ENCODE measurements around the gene FITM1.

FITM1 gene

GRCh38 chr14:24146453-24146977 is 16.1 kb downstream of the FITM1 start, which contains the start of gene PSME2 (continued):
- TF ChIP-seq OSR2 (tag by site-specific recombination; IDR thresholded peaks at IDR 0.05) (peak; percentile 40; the same call in 1 of the 2 replicates), ZNF629 (tag by site-specific recombination; IDR thresholded peaks at IDR 0.05) (no peak), ZNF416 (tag by site-specific recombination; IDR thresholded peaks at IDR 0.05) (no peak), ZXDB (tag by site-specific recombination; IDR thresholded peaks at IDR 0.05) (peak; percentile 97), IKZF3 (tag by site-specific recombination; IDR thresholded peaks at IDR 0.05) (0 out of 2 replicates have a peak, but pooled peaks have one; percentile 14), ZNF2 (tag by site-specific recombination; IDR thresholded peaks at IDR 0.05) (0 out of 2 replicates have a peak, but pooled peaks have one; percentile 22), GLIS2 (tag by site-specific recombination; IDR thresholded peaks at IDR 0.05) (peak; percentile 83), ZNF544 (tag by site-specific recombination; IDR thresholded peaks at IDR 0.05) (no peak), PRDM10 (tag by site-specific recombination; IDR thresholded peaks at IDR 0.05) (peak; percentile 89; the same call in 1 of the 2 replicates), ZFP69B (tag by site-specific recombination; IDR thresholded peaks at IDR 0.05) (peak; percentile 41; the same call in 1 of the 2 replicates), KLF10 (tag by site-specific recombination; IDR thresholded peaks at IDR 0.05) (no peak), HIC1 (tag by site-specific recombination; IDR thresholded peaks at IDR 0.05) (peak; percentile 76), ZNF155 (tag by site-specific recombination; IDR thresholded peaks at IDR 0.05) (no peak), ZNF341 (tag by site-specific recombination; IDR thresholded peaks at IDR 0.05; ENCODE audit: low read depth) (peak; percentile 98), RBAK (tag by site-specific recombination; IDR thresholded peaks at IDR 0.05) (no peak), ZBTB8A (tag by site-specific recombination; IDR thresholded peaks at IDR 0.05) (peak; percentile 24; the same call in 1 of the 2 replicates), KLF16 (tag by site-specific recombination; IDR thresholded peaks at IDR 0.05) (peak; percentile 81), ZNF335 (tag by site-specific recombination; conservative IDR thresholded peaks at IDR 0.05) (peak; percentile 70), ZNF677 (tag by site-specific recombination; IDR thresholded peaks at IDR 0.05) (no peak), ZFHX2 (tag by site-specific recombination; conservative IDR thresholded peaks at IDR 0.05) (peak; percentile 51; the same call in 1 of the 2 replicates), ZIC2 (tag by site-specific recombination; IDR thresholded peaks at IDR 0.05) (peak; percentile 29; the same call in 1 of the 2 replicates), ZBTB26 (tag by site-specific recombination; optimal IDR thresholded peaks at IDR 0.05) (peak; percentile 38), ZBTB20 (tag by site-specific recombination; IDR thresholded peaks at IDR 0.05) (peak; percentile 91)

All from HEK293 (cell line).